IPS-18c (cell line): Measurements from ENCODE around the gene ACAA2.
A peak's percentile ranks its signal among the peaks of the same experiment; 100 is the strongest.
"Not testable (repeated sequence)": the region's sequence is repeated elsewhere in the genome, so short reads cannot be mapped to it uniquely, and the experiment has no call there.

Experiments
- H3K4me3 ChIP-seq: 2 replicates; pipeline ENCODE4 v1.7.0; 2013; ENCODE audit warnings: low read depth, mild to moderate bottlenecking, low read length, moderate library complexity; ENCODE audit not compliant: insufficient read depth
- H3K9me3 ChIP-seq: one replicate; pipeline ENCODE4 v1.6.1; 2013; ENCODE audit warnings: mild to moderate bottlenecking, low read length, moderate library complexity; ENCODE audit not compliant: control insufficient read depth, insufficient read depth

ACAA2 gene

GRCh38 chr18:49827996-49828395 lies 14.7 kb upstream of the ACAA2 start:
- H3K9me3 ChIP-seq = peaks cover 2% of the 10 kb centered on the region
- H3K4me3 ChIP-seq = no peak overlapping the region

GRCh38 chr18:49819823-49820671 lies 6.7 kb upstream of the ACAA2 start:
- no peaks in the 10 kb centered on the region for H3K9me3 ChIP-seq
- H3K4me3 ChIP-seq = no peak overlapping the region

GRCh38 chr18:49819071-49819662 lies 5.8 kb upstream of the ACAA2 start:
- no peak overlapping the region for H3K4me3 ChIP-seq
- no peaks in the 10 kb centered on the region for H3K9me3 ChIP-seq

GRCh38 chr18:49817947-49818346 lies 4.6 kb upstream of the ACAA2 start:
- Histone ChIP-seq H3K9me3 (no peaks in the 10 kb centered on the region), H3K4me3 (no peak overlapping the region)

GRCh38 chr18:49815927-49816326 lies 2.6 kb upstream of the ACAA2 start:
- no peak overlapping the region for H3K4me3 ChIP-seq
- H3K9me3 ChIP-seq = no peaks in the 10 kb centered on the region

- H3K4me3 ChIP-seq = peak overlapping the region; percentile 92
- no peaks in the 10 kb centered on the region for H3K9me3 ChIP-seq
Measured at GRCh38 chr18:49814147-49814499, 790 bp upstream of the ACAA2 start.

GRCh38 chr18:49813069-49813318 lies 339 bp downstream of the ACAA2 start:
- Histone ChIP-seq H3K9me3 (no peaks in the 10 kb centered on the region), H3K4me3 (peak overlapping the region; percentile 92)

GRCh38 chr18:49812286-49813068 lies 856 bp downstream of the ACAA2 start:
- no peaks in the 10 kb centered on the region for H3K9me3 ChIP-seq
- H3K4me3 ChIP-seq = peak overlapping the region; percentile 92

GRCh38 chr18:49811151-49811938 lies 2.0 kb downstream of the ACAA2 start:
- Histone ChIP-seq H3K4me3 (peak overlapping the region; percentile 22), H3K9me3 (no peaks in the 10 kb centered on the region)

GRCh38 chr18:49808553-49809191 lies 4.7 kb downstream of the ACAA2 start:
- not testable (repeated sequence) for H3K4me3 ChIP-seq, H3K9me3 ChIP-seq

- Histone ChIP-seq H3K9me3 (peaks cover 2% of the 10 kb centered on the region), H3K4me3 (no peak overlapping the region)
Measured at GRCh38 chr18:49804096-49804495, 9.2 kb downstream of the ACAA2 start.

GRCh38 chr18:49802623-49803022 lies 10.7 kb downstream of the ACAA2 start:
- H3K4me3 ChIP-seq = no peak overlapping the region
- H3K9me3 ChIP-seq = peaks cover 2% of the 10 kb centered on the region

- not testable (repeated sequence) for H3K9me3 ChIP-seq, H3K4me3 ChIP-seq
Measured at GRCh38 chr18:49800491-49800890, 12.8 kb downstream of the ACAA2 start.

- H3K4me3 ChIP-seq, H3K9me3 ChIP-seq: not testable (repeated sequence)
Measured at GRCh38 chr18:49799806-49800205, 13.5 kb downstream of the ACAA2 start.

GRCh38 chr18:49798001-49798400 lies 15.3 kb downstream of the ACAA2 start:
- H3K4me3 ChIP-seq = no peak overlapping the region

GRCh38 chr18:49795612-49796552 lies 17.5 kb downstream of the ACAA2 start:
- Histone ChIP-seq H3K9me3 (peaks cover 2% of the 10 kb centered on the region), H3K4me3 (no peak overlapping the region)

More at GRCh38 chr18:49798001-49798400, 15.3 kb downstream of the ACAA2 start:
- peaks cover 2% of the 10 kb centered on the region for H3K9me3 ChIP-seq
